SK-N-SH (cell line): ENCODE data around the gene MRPL55. TPM values are rescaled to one million over a fixed set of nuclear protein-coding genes. Genes with fewer than 3 reads are reported as not detected.

Experiments
- CTCF ChIA-PET: fragments of 300-600, 350-600 bp; formaldehyde crosslinking; extraction: SDS; loops from one replicate; lab custom pipeline; 2021; lab: Yijun Ruan, JAX
- POLR2A ChIA-PET: fragments of 350-600 bp; sonication (Branson Sonifier 250); formaldehyde crosslinking; extraction: SDS; loops from one replicate; lab custom pipeline; 2020; ENCODE audit warnings: antibody characterized with exemption, inconsistent platforms; lab: Yijun Ruan, JAX
- DNase-seq: peaks from one replicate; pipeline ENCODE4 v3.0.0; 2012
- H2AFZ ChIP-seq: fragments of 200-600 bp; sonication (generic); 2 replicates; pipeline ENCODE4 v1.8.1; 2016; ENCODE audit warnings: antibody characterized with exemption, mild to moderate bottlenecking, low read depth
- H3F3A ChIP-seq: fragments of 200-600 bp; sonication (generic); replicated peaks from 2 replicates; pipeline ENCODE3; 2016; ENCODE audit warnings: antibody characterized with exemption, mild to moderate bottlenecking; ENCODE audit not compliant: insufficient read depth
- H3K27ac ChIP-seq, 2 experiments: fragments of 200-500 bp in 1 of 2; fragments of 200-600 bp in 1 of 2; sonication (Bioruptor generic) in 1 of 2; sonication (generic), shearing (Covaris generic) in 1 of 2; 2 replicates each; pipeline versions ENCODE4 v1.5.1 to v1.6.1; 2014 to 2016; ENCODE audit warnings: low read depth in 2 of 2, inconsistent platforms in 1 of 2, low read length in 1 of 2, mild to moderate bottlenecking in 1 of 2, mixed read lengths in 1 of 2
- H3K27me3 ChIP-seq: fragments of 200-600 bp; sonication (generic), shearing (Covaris generic); 2 replicates; pipeline ENCODE4 v1.6.1; 2016; ENCODE audit warnings: mixed run types; ENCODE audit not compliant: insufficient read depth
- H3K36me3 ChIP-seq, 2 experiments: fragments of 200-500 bp in 1 of 2; fragments of 200-600 bp in 1 of 2; sonication (Bioruptor generic) in 1 of 2; sonication (generic) in 1 of 2; replicated peaks in 1 of 2; 2 replicates each; pipeline versions ENCODE3 to v1.5.1; 2014 to 2016; ENCODE audit warnings: low read length in 1 of 2, mild to moderate bottlenecking in 1 of 2; ENCODE audit not compliant: insufficient read depth in 2 of 2, control insufficient read depth in 1 of 2
- H3K4me1 ChIP-seq, 2 experiments: fragments of 200-500 bp in 1 of 2; fragments of 200-600 bp in 1 of 2; sonication (Bioruptor generic) in 1 of 2; sonication (generic), shearing (Covaris generic) in 1 of 2; 2 replicates each; pipeline versions ENCODE4 v1.5.1 to v1.6.1; 2014 to 2016; ENCODE audit warnings: low read depth in 1 of 2, low read length in 1 of 2, mixed run types in 1 of 2; ENCODE audit not compliant: insufficient read depth in 2 of 2, control insufficient read depth in 1 of 2
- H3K4me2 ChIP-seq: fragments of 200-600 bp; sonication (generic), shearing (Covaris generic); 2 replicates; pipeline ENCODE4 v1.6.1; 2017; ENCODE audit warnings: mixed run types
- H3K4me3 ChIP-seq, 2 experiments: fragments of 200-500 bp in 1 of 2; fragments of 200-600 bp in 1 of 2; sonication (Bioruptor generic) in 1 of 2; sonication (generic), shearing (Covaris generic) in 1 of 2; 2 replicates each; pipeline versions ENCODE4 v1.5.1 to v1.8.1; 2014 to 2016; ENCODE audit warnings: low read depth in 2 of 2, inconsistent platforms in 1 of 2, low read length in 1 of 2, mild to moderate bottlenecking in 1 of 2, mixed read lengths in 1 of 2, moderate library complexity in 1 of 2
- H3K79me2 ChIP-seq: fragments of 200-600 bp; sonication (generic); 2 replicates; pipeline ENCODE4 v1.8.1; 2017; ENCODE audit warnings: mild to moderate bottlenecking; ENCODE audit not compliant: insufficient read depth
- H3K9ac ChIP-seq: fragments of 200-600 bp; sonication (generic); 2 replicates; pipeline ENCODE4 v1.6.1; 2017; ENCODE audit warnings: mixed run types
- H3K9me2 ChIP-seq: fragments of 200-600 bp; sonication (generic); 2 replicates; pipeline ENCODE4 v1.6.1; 2017; ENCODE audit warnings: mixed run types
- H3K9me3 ChIP-seq: fragments of 200-600 bp; sonication (generic); 2 replicates; pipeline ENCODE4 v1.6.1; 2017; ENCODE audit warnings: mixed run types, mild to moderate bottlenecking, moderate library complexity
- H4K20me1 ChIP-seq: fragments of 200-600 bp; sonication (generic); 2 replicates; pipeline ENCODE4 v1.6.1; 2017; ENCODE audit warnings: mild to moderate bottlenecking, mixed run types; ENCODE audit not compliant: insufficient read depth
- CHD2 ChIP-seq: fragments of 150-350 bp; IDR thresholded peaks from 2 replicates; pipeline ENCODE4 v1.6.1; 2018; ENCODE audit warnings: low read length; ENCODE audit not compliant: partially characterized antibody
- EZH2phosphoT487 ChIP-seq: fragments of 200-600 bp; sonication (generic); IDR thresholded peaks from 2 replicates; pipeline ENCODE4 v1.6.1; 2017; ENCODE audit warnings: low read depth, mixed run types, mild to moderate bottlenecking, antibody characterized with exemption, moderate library complexity, borderline replicate concordance
- GABPA ChIP-seq: IDR thresholded peaks from 2 replicates; pipeline ENCODE4 v1.4.0; 2012; ENCODE audit warnings: low read depth, mild to moderate bottlenecking
- GATA2 ChIP-seq: sonication (generic); formaldehyde crosslinking; IDR thresholded peaks from 2 replicates; pipeline ENCODE4 v1.5.0; 2020; ENCODE audit warnings: mild to moderate bottlenecking, missing genetic modification reagents
- MEF2A ChIP-seq: IDR thresholded peaks from 2 replicates; pipeline ENCODE4 v1.4.0; 2012; ENCODE audit warnings: low read depth, borderline replicate concordance
- NFIC ChIP-seq: IDR thresholded peaks from 2 replicates; pipeline ENCODE4 v1.4.0; 2012; ENCODE audit warnings: borderline replicate concordance
- NRF1 ChIP-seq: IDR thresholded peaks from 2 replicates; pipeline ENCODE4 v1.6.1; 2012; ENCODE audit warnings: low read depth, mild to moderate bottlenecking, low read length
- POLR2AphosphoS5 ChIP-seq: IDR thresholded peaks from 2 replicates; pipeline ENCODE4 v1.6.1; 2012; ENCODE audit warnings: low read depth, low read length
- RFX5 ChIP-seq: IDR thresholded peaks from 2 replicates; pipeline ENCODE4 v1.6.1; 2012; ENCODE audit warnings: mild to moderate bottlenecking, improper control_type of control experiment, low read length
- SIN3A ChIP-seq: IDR thresholded peaks from 2 replicates; pipeline ENCODE4 v1.6.1; 2012; ENCODE audit warnings: low read depth, mild to moderate bottlenecking, low read length, moderate library complexity, borderline replicate concordance
- TAF1 ChIP-seq: IDR thresholded peaks from 2 replicates; pipeline ENCODE4 v1.6.1; 2012; ENCODE audit warnings: low read depth, mild to moderate bottlenecking, low read length, moderate library complexity, borderline replicate concordance
- TCF12 ChIP-seq: IDR thresholded peaks from 2 replicates; pipeline ENCODE4 v1.4.0; 2012
- YY1 ChIP-seq: IDR thresholded peaks from 2 replicates; pipeline ENCODE4 v1.4.0; 2012; ENCODE audit warnings: low read depth, mild to moderate bottlenecking
- WGBS: methylation state at CpG from one replicate; pipeline ENCODE4 v1.1.6; 2017; ENCODE audit warnings: low lambda C conversion rate; 5-methylcytosine and 5-hydroxymethylcytosine counted together
- polyA plus RNA-seq, 3 experiments: library from polyadenylated mRNA; depleted of rRNA; stranded (reverse); fragments of >200 nt; gene quantifications; 2 replicates each; pipeline ENCODE4 v1.2.3, GENCODE V29; 2012
- TF ChIP-seq, protein P1 (sequence below): fragments of 150-350 bp; IDR thresholded peaks from 2 replicates; pipeline ENCODE4 v1.6.1; 2016; ENCODE audit warnings: mild to moderate bottlenecking, low read depth, low read length
- TF ChIP-seq, protein P2 (sequence below): fragments of 200-600 bp; sonication (generic); IDR thresholded peaks from 2 replicates; pipeline ENCODE4 v1.6.1; 2017; ENCODE audit warnings: antibody characterized with exemption, mild to moderate bottlenecking, moderate library complexity
- TF ChIP-seq, protein P3 (sequence below): IDR thresholded peaks from 2 replicates; pipeline ENCODE4 v1.4.0; 2012; ENCODE audit warnings: low read depth
- TF ChIP-seq, protein P4 (sequence below): IDR thresholded peaks from 2 replicates; pipeline ENCODE4; 2012

Gene MRPL55
- polyA plus RNA-seq, 1 of the 3 experiments (the other 2 are of a cell fraction) = 75.3 TPM

DNA sequence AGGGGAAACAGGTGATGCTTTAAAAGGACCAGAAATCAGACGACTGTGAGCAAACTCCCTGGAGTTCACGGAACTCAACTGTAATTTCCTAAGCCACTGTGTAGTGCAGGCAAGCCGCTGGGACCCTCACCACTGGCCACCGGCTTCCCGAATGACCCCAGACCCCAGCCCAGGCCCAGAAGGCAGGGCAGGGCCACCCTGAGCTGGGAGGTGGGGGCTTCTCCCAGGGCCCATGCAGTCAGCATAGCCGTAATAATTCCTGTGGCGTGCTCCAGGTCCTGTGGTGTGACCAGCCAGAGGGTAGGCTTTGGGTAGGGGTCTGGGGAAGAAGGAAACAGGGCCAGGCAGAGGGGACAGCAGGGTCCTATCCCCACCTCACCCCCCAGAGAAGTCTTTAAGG is 30.1 kb downstream of the MRPL55 start:
- peaks cover 4 to 16% of the 10 kb centered on the region in 2 experiments; a peak in 3 of 4 replicates for H3K4me1 ChIP-seq
- H3K79me2 ChIP-seq = peaks cover 46% of the 10 kb centered on the region
- TF ChIP-seq CHD2 (no peak), POLR2AphosphoS5 (no peak), EZH2phosphoT487 (no peak), NFIC (no peak), SIN3A (no peak), YY1 (no peak), MEF2A (no peak), RFX5 (no peak), NRF1 (no peak)
- no peaks in the 10 kb centered on the region for H3K9me3 ChIP-seq
- H3K4me2 ChIP-seq = no peak overlapping the region
- no peak overlapping the region for H2AFZ ChIP-seq
- no peaks in the 10 kb centered on the region for H3K9me2 ChIP-seq
- H3F3A ChIP-seq = peaks cover 6% of the 10 kb centered on the region
- H3K27ac ChIP-seq = no peak overlapping the region
- no peak overlapping the region for H3K4me3 ChIP-seq
- peaks cover 10% of the 10 kb centered on the region for H4K20me1 ChIP-seq
- ChIA-PET POLR2A (no interaction called here), CTCF (no interaction called here)
- WGBS = 92% methylated on average over 5 of the region's 7 CpGs
- no peak for DNase-seq
- no peaks in the 10 kb centered on the region for H3K27me3 ChIP-seq
- no peaks in the 10 kb centered on the region for H3K36me3 ChIP-seq
- no peak overlapping the region for H3K9ac ChIP-seq

DNA sequence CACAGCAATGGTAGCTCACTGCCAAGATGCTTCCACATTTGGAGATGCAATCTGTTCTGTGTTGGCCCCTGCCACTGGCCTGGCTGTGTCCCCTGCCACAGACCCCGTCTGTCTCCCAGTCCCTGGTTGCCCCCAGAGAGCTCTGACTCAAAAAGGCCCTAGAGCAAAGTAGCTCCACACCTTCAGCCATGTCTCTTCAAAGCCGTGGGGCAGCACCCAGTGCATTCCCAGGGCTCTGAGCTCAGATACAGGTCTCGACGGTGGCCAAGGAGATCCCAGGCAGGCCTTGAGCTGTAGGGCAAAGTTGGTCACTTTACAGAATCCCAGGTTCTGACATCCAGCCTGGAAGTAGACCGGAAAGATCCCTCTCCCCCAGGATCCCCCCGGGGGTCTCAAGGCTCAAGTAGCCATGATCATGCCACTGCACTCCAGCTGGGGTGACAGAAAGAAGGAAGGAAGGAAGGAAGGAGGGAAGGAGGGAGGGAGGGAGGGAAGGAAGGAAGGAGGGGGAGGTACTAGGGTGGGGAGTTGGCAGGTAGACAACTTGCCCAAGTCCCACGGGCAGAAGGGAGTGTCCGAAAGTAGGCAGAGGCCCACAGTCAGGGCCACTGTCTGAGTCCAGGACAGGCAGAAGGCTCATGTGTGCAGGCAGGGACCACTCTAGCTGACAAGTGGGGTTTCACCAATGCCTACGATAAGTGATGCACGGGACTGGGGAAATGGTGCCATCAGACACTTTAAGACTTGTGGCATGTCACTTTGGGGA is 31.4 kb downstream of the MRPL55 start:
- Histone ChIP-seq H4K20me1 (no peaks in the 10 kb centered on the region), H2AFZ (no peak overlapping the region), H3K4me3 (no peak overlapping the region), H3K4me2 (no peak overlapping the region), H3K9ac (no peak overlapping the region), H3F3A (peaks cover 7% of the 10 kb centered on the region), H3K9me2 (no peaks in the 10 kb centered on the region), H3K4me1 (peaks cover 4 to 23% of the 10 kb centered on the region in 2 experiments; a peak in 2 of 4 replicates), H3K27ac (no peak overlapping the region), H3K9me3 (no peaks in the 10 kb centered on the region), H3K36me3 (no peaks in the 10 kb centered on the region), H3K27me3 (no peaks in the 10 kb centered on the region), H3K79me2 (peaks cover 34% of the 10 kb centered on the region)
- DNase-seq = no peak
- TF ChIP-seq NFIC (no peak), TCF12 (no peak), TAF1 (no peak)
- ChIA-PET CTCF (interaction anchor here (1.1 to 2.2 kb wide), 3 partner anchors 53 to 78 kb away, joined by 4 to 6 read pairs (median 6); no protein-coding TSS in a partner anchor), POLR2A (no interaction called here)
- WGBS = 85% methylated on average over 8 of the region's 10 CpGs

DNA sequence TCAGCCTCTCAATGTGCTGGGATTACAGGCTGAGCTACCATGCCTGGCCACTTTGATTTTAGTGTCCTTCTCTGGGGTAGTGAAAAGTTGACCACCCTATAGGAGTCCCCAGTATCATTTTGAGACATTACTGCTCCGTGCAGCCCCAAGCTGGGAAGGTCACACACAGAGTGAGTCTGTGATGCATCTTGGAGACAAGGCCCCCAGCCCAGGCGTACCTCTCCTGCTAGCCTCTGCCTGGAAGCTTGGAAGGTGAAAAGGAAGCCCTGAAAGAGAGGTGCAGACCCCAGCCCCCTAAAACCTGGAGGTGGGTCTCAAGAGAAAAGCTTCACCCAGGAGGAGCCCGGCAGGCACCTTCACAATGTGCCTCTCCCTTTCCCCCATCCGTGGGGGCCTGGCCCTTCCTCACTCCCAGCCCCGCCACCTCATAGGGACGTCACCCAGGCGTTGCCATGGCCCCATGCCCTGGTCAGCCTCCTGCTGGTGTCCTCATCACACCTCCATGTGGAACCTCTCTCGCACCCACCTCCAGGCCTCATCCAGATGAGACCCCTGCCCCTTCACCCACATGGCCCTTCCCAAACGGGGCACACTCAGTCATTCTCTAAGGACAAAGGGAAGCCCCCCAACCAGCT is 32.2 kb downstream of the MRPL55 start:
- POLR2A ChIA-PET = no interaction called here
- H3K9me2 ChIP-seq = no peaks in the 10 kb centered on the region
- CTCF ChIA-PET = interaction anchor here (1.1 to 2.2 kb wide), 3 partner anchors 54 to 77 kb away, joined by 4 to 6 read pairs (median 6); no protein-coding TSS in a partner anchor
- H3K79me2 ChIP-seq = peaks cover 25% of the 10 kb centered on the region
- H3K27me3 ChIP-seq = no peaks in the 10 kb centered on the region
- no peak for DNase-seq
- TF ChIP-seq RFX5 (no peak), GABPA (no peak), NFIC (no peak), GATA2 (no peak)
- TF ChIP-seq, protein P1, sequence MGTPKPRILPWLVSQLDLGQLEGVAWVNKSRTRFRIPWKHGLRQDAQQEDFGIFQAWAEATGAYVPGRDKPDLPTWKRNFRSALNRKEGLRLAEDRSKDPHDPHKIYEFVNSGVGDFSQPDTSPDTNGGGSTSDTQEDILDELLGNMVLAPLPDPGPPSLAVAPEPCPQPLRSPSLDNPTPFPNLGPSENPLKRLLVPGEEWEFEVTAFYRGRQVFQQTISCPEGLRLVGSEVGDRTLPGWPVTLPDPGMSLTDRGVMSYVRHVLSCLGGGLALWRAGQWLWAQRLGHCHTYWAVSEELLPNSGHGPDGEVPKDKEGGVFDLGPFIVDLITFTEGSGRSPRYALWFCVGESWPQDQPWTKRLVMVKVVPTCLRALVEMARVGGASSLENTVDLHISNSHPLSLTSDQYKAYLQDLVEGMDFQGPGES = no peak
- TF ChIP-seq, protein P2, sequence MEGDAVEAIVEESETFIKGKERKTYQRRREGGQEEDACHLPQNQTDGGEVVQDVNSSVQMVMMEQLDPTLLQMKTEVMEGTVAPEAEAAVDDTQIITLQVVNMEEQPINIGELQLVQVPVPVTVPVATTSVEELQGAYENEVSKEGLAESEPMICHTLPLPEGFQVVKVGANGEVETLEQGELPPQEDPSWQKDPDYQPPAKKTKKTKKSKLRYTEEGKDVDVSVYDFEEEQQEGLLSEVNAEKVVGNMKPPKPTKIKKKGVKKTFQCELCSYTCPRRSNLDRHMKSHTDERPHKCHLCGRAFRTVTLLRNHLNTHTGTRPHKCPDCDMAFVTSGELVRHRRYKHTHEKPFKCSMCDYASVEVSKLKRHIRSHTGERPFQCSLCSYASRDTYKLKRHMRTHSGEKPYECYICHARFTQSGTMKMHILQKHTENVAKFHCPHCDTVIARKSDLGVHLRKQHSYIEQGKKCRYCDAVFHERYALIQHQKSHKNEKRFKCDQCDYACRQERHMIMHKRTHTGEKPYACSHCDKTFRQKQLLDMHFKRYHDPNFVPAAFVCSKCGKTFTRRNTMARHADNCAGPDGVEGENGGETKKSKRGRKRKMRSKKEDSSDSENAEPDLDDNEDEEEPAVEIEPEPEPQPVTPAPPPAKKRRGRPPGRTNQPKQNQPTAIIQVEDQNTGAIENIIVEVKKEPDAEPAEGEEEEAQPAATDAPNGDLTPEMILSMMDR = no peak
- TF ChIP-seq, protein P3, sequence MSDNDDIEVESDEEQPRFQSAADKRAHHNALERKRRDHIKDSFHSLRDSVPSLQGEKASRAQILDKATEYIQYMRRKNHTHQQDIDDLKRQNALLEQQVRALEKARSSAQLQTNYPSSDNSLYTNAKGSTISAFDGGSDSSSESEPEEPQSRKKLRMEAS = no peak
- TF ChIP-seq, protein P4, sequence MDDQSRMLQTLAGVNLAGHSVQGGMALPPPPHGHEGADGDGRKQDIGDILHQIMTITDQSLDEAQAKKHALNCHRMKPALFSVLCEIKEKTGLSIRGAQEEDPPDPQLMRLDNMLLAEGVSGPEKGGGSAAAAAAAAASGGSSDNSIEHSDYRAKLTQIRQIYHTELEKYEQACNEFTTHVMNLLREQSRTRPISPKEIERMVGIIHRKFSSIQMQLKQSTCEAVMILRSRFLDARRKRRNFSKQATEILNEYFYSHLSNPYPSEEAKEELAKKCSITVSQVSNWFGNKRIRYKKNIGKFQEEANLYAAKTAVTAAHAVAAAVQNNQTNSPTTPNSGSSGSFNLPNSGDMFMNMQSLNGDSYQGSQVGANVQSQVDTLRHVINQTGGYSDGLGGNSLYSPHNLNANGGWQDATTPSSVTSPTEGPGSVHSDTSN = no peak
- no peaks in the 10 kb centered on the region for H4K20me1 ChIP-seq
- H3K4me1 ChIP-seq = peaks cover 4 to 28% of the 10 kb centered on the region in 2 experiments; a peak in 2 of 4 replicates
- H3K9ac ChIP-seq = no peak overlapping the region
- H3K36me3 ChIP-seq = no peaks in the 10 kb centered on the region
- 84% methylated on average over 8 of the region's 9 CpGs for WGBS
- no peak overlapping the region for H3K27ac ChIP-seq
- no peak overlapping the region for H3K4me2 ChIP-seq
- no peak overlapping the region for H3K4me3 ChIP-seq
- H2AFZ ChIP-seq = no peak overlapping the region
- H3K9me3 ChIP-seq = no peaks in the 10 kb centered on the region
- H3F3A ChIP-seq = peaks cover 7% of the 10 kb centered on the region
